ENCODE measurements around the gene UBE2D4.

DNA sequence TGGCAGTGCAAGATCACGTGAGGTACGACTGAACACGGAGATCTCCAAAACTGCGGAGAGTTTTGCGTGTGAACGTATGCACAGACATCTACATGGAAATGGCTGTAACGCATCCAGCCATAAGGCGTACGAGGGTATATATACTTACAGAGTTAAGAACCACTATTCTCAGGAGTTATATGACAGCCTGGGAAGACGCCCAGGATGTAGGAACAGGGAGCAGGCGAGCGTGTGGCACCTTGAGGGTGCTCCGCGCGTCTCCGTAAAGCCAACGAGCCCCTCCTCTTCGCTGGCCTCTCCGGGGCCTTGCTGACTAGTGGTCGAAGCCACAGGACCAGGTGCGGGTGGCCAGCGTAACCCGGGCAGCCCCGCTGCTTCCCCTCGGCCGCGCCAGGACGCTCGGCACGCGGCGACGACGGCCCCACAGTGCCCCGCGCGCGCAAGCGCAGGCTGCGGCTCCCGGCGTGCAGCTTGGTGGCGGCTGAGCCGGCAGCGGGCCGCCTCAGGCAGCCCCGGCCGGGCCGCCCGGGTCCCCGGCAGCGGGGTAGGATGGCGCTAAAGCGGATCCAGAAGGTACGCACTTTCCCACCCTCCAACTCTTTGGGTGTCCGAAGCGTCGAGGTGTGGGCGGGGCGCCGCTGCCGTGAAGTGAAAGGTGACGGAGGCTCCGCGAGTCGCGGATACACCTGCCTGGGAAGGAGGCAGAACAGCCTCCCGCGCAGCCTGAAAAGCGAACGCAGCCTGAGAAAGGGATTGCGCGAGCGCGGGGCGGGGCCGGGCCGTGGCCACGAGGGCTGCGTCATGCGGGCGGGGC, at the start of gene UBE2D4:
- peak; percentile 88 for TF ChIP-seq ATF7 (IDR thresholded peaks at IDR 0.05)
- no peak for TF ChIP-seq TEAD2 (tag; IDR thresholded peaks at IDR 0.05)
- peak; percentile 34; the same call in 1 of the 2 replicates for TF ChIP-seq TEAD4 (IDR thresholded peaks at IDR 0.05; ENCODE audit: low read length)
- peak; percentile 94; the same call in 1 of the 2 replicates for TF ChIP-seq TEAD4 (CRISPR knock-in tag; IDR thresholded peaks at IDR 0.05; ENCODE audit: borderline replicate concordance)
